SK-N-SH (cell line): ENCODE measurements around the gene OSBPL2. TPM values are rescaled to one million over a fixed set of nuclear protein-coding genes. Genes with fewer than 3 reads are reported as not detected.

Source experiments
- CTCF ChIA-PET: fragments of 300-600, 350-600 bp; formaldehyde crosslinking; extraction: SDS; loops from one replicate; lab custom pipeline; 2021; lab: Yijun Ruan, JAX
- POLR2A ChIA-PET: fragments of 350-600 bp; sonication (Branson Sonifier 250); formaldehyde crosslinking; extraction: SDS; loops from one replicate; lab custom pipeline; 2020; ENCODE audit warnings: antibody characterized with exemption, inconsistent platforms; lab: Yijun Ruan, JAX
- DNase-seq: peaks from one replicate; pipeline ENCODE4 v3.0.0; 2012
- H2AFZ ChIP-seq: fragments of 200-600 bp; sonication (generic); 2 replicates; pipeline ENCODE4 v1.8.1; 2016; ENCODE audit warnings: antibody characterized with exemption, mild to moderate bottlenecking, low read depth
- H3F3A ChIP-seq: fragments of 200-600 bp; sonication (generic); replicated peaks from 2 replicates; pipeline ENCODE3; 2016; ENCODE audit warnings: antibody characterized with exemption, mild to moderate bottlenecking; ENCODE audit not compliant: insufficient read depth
- H3K27ac ChIP-seq, 2 experiments: fragments of 200-500 bp in 1 of 2; fragments of 200-600 bp in 1 of 2; sonication (Bioruptor generic) in 1 of 2; sonication (generic), shearing (Covaris generic) in 1 of 2; 2 replicates each; pipeline versions ENCODE4 v1.5.1 to v1.6.1; 2014 to 2016; ENCODE audit warnings: low read depth in 2 of 2, inconsistent platforms in 1 of 2, low read length in 1 of 2, mild to moderate bottlenecking in 1 of 2, mixed read lengths in 1 of 2
- H3K27me3 ChIP-seq: fragments of 200-600 bp; sonication (generic), shearing (Covaris generic); 2 replicates; pipeline ENCODE4 v1.6.1; 2016; ENCODE audit warnings: mixed run types; ENCODE audit not compliant: insufficient read depth
- H3K36me3 ChIP-seq, 2 experiments: fragments of 200-500 bp in 1 of 2; fragments of 200-600 bp in 1 of 2; sonication (Bioruptor generic) in 1 of 2; sonication (generic) in 1 of 2; replicated peaks in 1 of 2; 2 replicates each; pipeline versions ENCODE3 to v1.5.1; 2014 to 2016; ENCODE audit warnings: low read length in 1 of 2, mild to moderate bottlenecking in 1 of 2; ENCODE audit not compliant: insufficient read depth in 2 of 2, control insufficient read depth in 1 of 2
- H3K4me1 ChIP-seq, 2 experiments: fragments of 200-500 bp in 1 of 2; fragments of 200-600 bp in 1 of 2; sonication (Bioruptor generic) in 1 of 2; sonication (generic), shearing (Covaris generic) in 1 of 2; 2 replicates each; pipeline versions ENCODE4 v1.5.1 to v1.6.1; 2014 to 2016; ENCODE audit warnings: low read depth in 1 of 2, low read length in 1 of 2, mixed run types in 1 of 2; ENCODE audit not compliant: insufficient read depth in 2 of 2, control insufficient read depth in 1 of 2
- H3K4me2 ChIP-seq: fragments of 200-600 bp; sonication (generic), shearing (Covaris generic); 2 replicates; pipeline ENCODE4 v1.6.1; 2017; ENCODE audit warnings: mixed run types
- H3K4me3 ChIP-seq, 2 experiments: fragments of 200-500 bp in 1 of 2; fragments of 200-600 bp in 1 of 2; sonication (Bioruptor generic) in 1 of 2; sonication (generic), shearing (Covaris generic) in 1 of 2; 2 replicates each; pipeline versions ENCODE4 v1.5.1 to v1.8.1; 2014 to 2016; ENCODE audit warnings: low read depth in 2 of 2, inconsistent platforms in 1 of 2, low read length in 1 of 2, mild to moderate bottlenecking in 1 of 2, mixed read lengths in 1 of 2, moderate library complexity in 1 of 2
- H3K79me2 ChIP-seq: fragments of 200-600 bp; sonication (generic); 2 replicates; pipeline ENCODE4 v1.8.1; 2017; ENCODE audit warnings: mild to moderate bottlenecking; ENCODE audit not compliant: insufficient read depth
- H3K9ac ChIP-seq: fragments of 200-600 bp; sonication (generic); 2 replicates; pipeline ENCODE4 v1.6.1; 2017; ENCODE audit warnings: mixed run types
- H3K9me2 ChIP-seq: fragments of 200-600 bp; sonication (generic); 2 replicates; pipeline ENCODE4 v1.6.1; 2017; ENCODE audit warnings: mixed run types
- H3K9me3 ChIP-seq: fragments of 200-600 bp; sonication (generic); 2 replicates; pipeline ENCODE4 v1.6.1; 2017; ENCODE audit warnings: mixed run types, mild to moderate bottlenecking, moderate library complexity
- H4K20me1 ChIP-seq: fragments of 200-600 bp; sonication (generic); 2 replicates; pipeline ENCODE4 v1.6.1; 2017; ENCODE audit warnings: mild to moderate bottlenecking, mixed run types; ENCODE audit not compliant: insufficient read depth
- FOXM1 ChIP-seq: IDR thresholded peaks from 2 replicates; pipeline ENCODE4 v1.4.0; 2012; ENCODE audit warnings: low read depth, mild to moderate bottlenecking
- GABPA ChIP-seq: IDR thresholded peaks from 2 replicates; pipeline ENCODE4 v1.4.0; 2012; ENCODE audit warnings: low read depth, mild to moderate bottlenecking
- MXI1 ChIP-seq: IDR thresholded peaks from 2 replicates; pipeline ENCODE4 v1.6.1; 2012; ENCODE audit warnings: mild to moderate bottlenecking, low read depth, low read length, improper control_type of control experiment
- RCOR1 ChIP-seq: fragments of 150-350 bp; IDR thresholded peaks from 2 replicates; pipeline ENCODE4 v1.6.1; 2017; ENCODE audit warnings: antibody characterized with exemption, low read length
- RFX5 ChIP-seq: IDR thresholded peaks from 2 replicates; pipeline ENCODE4 v1.6.1; 2012; ENCODE audit warnings: mild to moderate bottlenecking, improper control_type of control experiment, low read length
- TCF12 ChIP-seq: IDR thresholded peaks from 2 replicates; pipeline ENCODE4 v1.4.0; 2012
- TEAD4 ChIP-seq: IDR thresholded peaks from 2 replicates; pipeline ENCODE4 v1.4.0; 2012; ENCODE audit warnings: mild to moderate bottlenecking, borderline replicate concordance; ENCODE audit not compliant: insufficient read depth
- ZBTB33 ChIP-seq: IDR thresholded peaks from 2 replicates; pipeline ENCODE4 v1.4.0; 2012; ENCODE audit warnings: low read depth, borderline replicate concordance
- WGBS: methylation state at CpG from one replicate; pipeline ENCODE4 v1.1.6; 2017; ENCODE audit warnings: low lambda C conversion rate; 5-methylcytosine and 5-hydroxymethylcytosine counted together
- polyA plus RNA-seq, 3 experiments: library from polyadenylated mRNA; depleted of rRNA; stranded (reverse); fragments of >200 nt; gene quantifications; 2 replicates each; pipeline ENCODE4 v1.2.3, GENCODE V29; 2012
- TF ChIP-seq, protein P1 (sequence below): IDR thresholded peaks from 2 replicates; pipeline ENCODE4; 2012

OSBPL2 gene
- polyA plus RNA-seq, 1 of the 3 experiments (the other 2 are of a cell fraction) = 17.7 TPM

DNA sequence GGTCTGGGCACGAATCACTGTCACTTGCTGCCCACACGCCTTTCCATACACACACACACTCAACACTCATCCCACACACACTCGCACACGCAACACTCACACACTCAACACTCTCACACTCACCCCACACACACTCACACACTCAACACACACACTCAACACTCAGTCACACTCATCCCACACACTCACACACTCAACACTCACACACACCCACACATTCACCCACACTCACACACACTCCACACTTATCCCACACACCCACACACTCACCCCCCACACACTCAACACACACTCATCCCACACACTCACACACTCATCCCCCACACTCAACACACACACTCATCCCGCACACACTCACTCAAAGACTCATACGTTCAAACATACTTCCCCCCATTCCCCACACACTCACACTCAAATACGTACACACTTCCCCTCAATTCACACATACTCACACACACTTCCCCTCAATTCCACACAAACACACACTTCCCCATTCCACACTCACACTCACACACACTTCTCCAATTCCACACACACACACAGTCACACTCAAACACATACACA, 9.3 kb upstream of the OSBPL2 start:
- Histone ChIP-seq H3K4me1 (peaks cover 0 to 21% of the 10 kb centered on the region in 2 experiments; a peak in 1 of 4 replicates), H3K9ac (no peak overlapping the region), H3K4me3 (no peak overlapping the region), H4K20me1 (no peaks in the 10 kb centered on the region), H3K27ac (no peak overlapping the region), H3K27me3 (peaks cover 16% of the 10 kb centered on the region; the same call in 1 of the 2 replicates), H3F3A (peaks cover 7% of the 10 kb centered on the region), H3K36me3 (no peaks in the 10 kb centered on the region), H3K79me2 (no peaks in the 10 kb centered on the region), H3K4me2 (no peak overlapping the region), H3K9me3 (no peaks in the 10 kb centered on the region), H3K9me2 (no peaks in the 10 kb centered on the region), H2AFZ (no peak overlapping the region)
- no peak for DNase-seq
- WGBS = 77% methylated on average over 7 of the region's 7 CpGs
- CTCF ChIA-PET = no interaction called here
- POLR2A ChIA-PET = no interaction called here
- TF ChIP-seq FOXM1 = no peak
- TF ChIP-seq, protein P1, sequence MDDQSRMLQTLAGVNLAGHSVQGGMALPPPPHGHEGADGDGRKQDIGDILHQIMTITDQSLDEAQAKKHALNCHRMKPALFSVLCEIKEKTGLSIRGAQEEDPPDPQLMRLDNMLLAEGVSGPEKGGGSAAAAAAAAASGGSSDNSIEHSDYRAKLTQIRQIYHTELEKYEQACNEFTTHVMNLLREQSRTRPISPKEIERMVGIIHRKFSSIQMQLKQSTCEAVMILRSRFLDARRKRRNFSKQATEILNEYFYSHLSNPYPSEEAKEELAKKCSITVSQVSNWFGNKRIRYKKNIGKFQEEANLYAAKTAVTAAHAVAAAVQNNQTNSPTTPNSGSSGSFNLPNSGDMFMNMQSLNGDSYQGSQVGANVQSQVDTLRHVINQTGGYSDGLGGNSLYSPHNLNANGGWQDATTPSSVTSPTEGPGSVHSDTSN = no peak
- no peak for TF ChIP-seq RFX5
- TF ChIP-seq ZBTB33 = no peak
- no peak for TF ChIP-seq RCOR1
- no peak for TF ChIP-seq MXI1
- no peak for TF ChIP-seq TEAD4

DNA sequence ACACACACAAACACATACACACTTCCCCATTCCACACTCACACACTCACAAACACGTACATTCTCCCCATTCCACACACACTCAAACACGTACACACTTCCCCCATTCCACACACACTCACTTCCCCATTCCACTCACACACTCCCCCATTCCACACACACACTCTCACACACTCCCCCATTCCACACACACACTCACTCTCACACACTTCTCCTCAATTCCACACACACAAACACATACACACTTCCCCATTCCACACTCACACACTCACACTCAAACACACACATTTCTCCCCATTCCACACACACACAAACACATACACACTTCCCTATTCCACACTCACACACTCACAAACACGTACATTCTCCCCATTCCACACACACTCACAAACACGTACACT, 8.7 kb upstream of the OSBPL2 start:
- Histone ChIP-seq H3K27me3 (peaks cover 13% of the 10 kb centered on the region; the same call in 1 of the 2 replicates), H3F3A (peaks cover 7% of the 10 kb centered on the region), H3K9ac (no peak overlapping the region), H2AFZ (no peak overlapping the region), H3K9me2 (no peaks in the 10 kb centered on the region), H3K4me1 (peaks cover 0 to 26% of the 10 kb centered on the region in 2 experiments; a peak in 1 of 4 replicates), H3K27ac (no peak overlapping the region), H3K79me2 (no peaks in the 10 kb centered on the region), H4K20me1 (no peaks in the 10 kb centered on the region), H3K36me3 (no peaks in the 10 kb centered on the region), H3K4me2 (no peak overlapping the region), H3K4me3 (no peak overlapping the region), H3K9me3 (no peaks in the 10 kb centered on the region)
- POLR2A ChIA-PET = no interaction called here
- CTCF ChIA-PET = no interaction called here
- DNase-seq = no peak
- 35% methylated on average over 4 of the region's 4 CpGs for WGBS
- TF ChIP-seq RFX5 (no peak), ZBTB33 (no peak), GABPA (no peak), TCF12 (no peak), TEAD4 (no peak)
